Measurements from ENCODE around the gene RXRA. TPM values are rescaled to one million over a fixed set of nuclear protein-coding genes. Genes with fewer than 3 reads are reported as not detected.

Gene RXRA
- total RNA-seq, 1 experiment from 2014 or later = 29.9 TPM

GRCh38 chr9:134285215-134285845 is 40.9 kb upstream of the RXRA start:
- no peaks in the 10 kb centered on the region for H3K9me3 ChIP-seq (ENCODE audit: control insufficient read depth, low read depth, low read length)
- Mint-ChIP-seq H3K27ac (peak overlapping the region in 1 of 3 experiments; percentile 68; a peak in 2 of 7 replicates), H3K27me3 (ENCODE audit: low read depth) (no peaks in the 10 kb centered on the region; the same call in 1 of the 2 replicates), H3K4me3 (no peak overlapping the region; a peak in 1 of 5 replicates), H3K4me1 (peaks cover 3 to 15% of the 10 kb centered on the region in 2 experiments; a peak in 2 of 4 replicates), H3K36me3 (ENCODE audit: insufficient read depth in 1 of 3, low read depth in 3 of 3) (no peaks in the 10 kb centered on the region; a peak in 1 of 7 replicates), H3K9me3 (no peaks in the 10 kb centered on the region)
- H2BK15ac ChIP-seq (ENCODE audit: low read depth, low read length) = no peak overlapping the region
- H4K5ac ChIP-seq (ENCODE audit: insufficient read length, low read depth, low read length) = no peak overlapping the region
- no peak overlapping the region for H3K9ac ChIP-seq (ENCODE audit: extremely low read depth, insufficient read length, low read length)
- DNase-seq = no peak
- no peak overlapping the region for H3T11ph ChIP-seq (ENCODE audit: low read length)
- H3K4me2 ChIP-seq (ENCODE audit: insufficient read depth, insufficient read length, low read length) = no peak overlapping the region
- H3K56ac ChIP-seq (ENCODE audit: insufficient read length, low read depth, low read length) = no peak overlapping the region
- H3K18ac ChIP-seq (ENCODE audit: insufficient read length, low read depth, low read length) = peak overlapping the region; percentile 44
- no peaks in the 10 kb centered on the region for H3K79me1 ChIP-seq (ENCODE audit: insufficient read depth, low read depth, low read length, poor library complexity, severe bottlenecking)
- no peak overlapping the region for H2BK12ac ChIP-seq (ENCODE audit: insufficient read length, low read depth, low read length)
- H4K8ac ChIP-seq (replicated peaks; ENCODE audit: insufficient read length, low read depth, low read length) = no peak overlapping the region
- no peak overlapping the region for H3K4ac ChIP-seq (ENCODE audit: low read depth, low read length)
- H3K27ac ChIP-seq (ENCODE audit: insufficient read length, low read depth, low read length) = no peak overlapping the region
- H3K79me2 ChIP-seq (ENCODE audit: insufficient read depth, low read length) = no peaks in the 10 kb centered on the region
- H3K14ac ChIP-seq (ENCODE audit: insufficient read depth, low read length) = no peak overlapping the region; the same call in 1 of the 2 replicates
- no peaks in the 10 kb centered on the region for H3K23me2 ChIP-seq (ENCODE audit: insufficient read length, low read depth, low read length, poor library complexity, severe bottlenecking)
- H2BK5ac ChIP-seq (ENCODE audit: insufficient read length, low read length) = no peak overlapping the region
- no peaks in the 10 kb centered on the region for H3K4me1 ChIP-seq (ENCODE audit: insufficient read depth, low read length)
- no peaks in the 10 kb centered on the region for H3K27me3 ChIP-seq (ENCODE audit: insufficient read depth, low read length)
- no peak overlapping the region for H3K23ac ChIP-seq (ENCODE audit: insufficient read length, low read depth, low read length)
- no peak overlapping the region for H4K91ac ChIP-seq (ENCODE audit: insufficient read length, low read depth, low read length)
- no peak for TF ChIP-seq CTCF (conservative IDR thresholded peaks at IDR 0.05)
- no peak overlapping the region for H2AFZ ChIP-seq (ENCODE audit: low read length)
- no peak overlapping the region for H2BK20ac ChIP-seq (ENCODE audit: low read depth, low read length, poor library complexity, severe bottlenecking)
- H2AK5ac ChIP-seq (ENCODE audit: insufficient read length, low read length) = no peak overlapping the region
- no peaks in the 10 kb centered on the region for H4K20me1 ChIP-seq (ENCODE audit: control insufficient read depth, insufficient read depth, insufficient read length)
- H2BK120ac ChIP-seq (ENCODE audit: low read depth, low read length, poor library complexity, severe bottlenecking) = no peak overlapping the region
- WGBS (ENCODE audit: extremely low coverage, insufficient read length, low lambda C conversion rate) = no CpG with 5 or more reads among the region's 15 CpGs
